ENCODE measurements around the gene CPXM2.

GRCh38 chr10:123841115-123841514 lies 50.5 kb downstream of the CPXM2 start:
- no peak for TF ChIP-seq EZH2phosphoT487 (IDR thresholded peaks at IDR 0.05; ENCODE audit: insufficient read depth, low read depth)
- no peak for TF ChIP-seq EZH2 (IDR thresholded peaks at IDR 0.05; ENCODE audit: insufficient read depth, poor library complexity, severe bottlenecking)
